Spleen (tissue), 7 donors: Measurements from ENCODE around the gene MYPN.

Experiments
- CTCF ChIP-seq, 11 experiments: fragments of 200-600 bp in 7 of 11; fragments of 450-650 bp in 4 of 11; sonication (generic) in 4 of 11; IDR thresholded peaks in 8 of 11; conservative IDR thresholded peaks in 3 of 11; 1 replicate in 7 of 11; 2 replicates in 4 of 11; pipeline versions ENCODE4 v1.4.0 to v1.8.0; 2016 to 2021; ENCODE audit warnings: antibody characterized with exemption in 11 of 11, inconsistent platforms in 4 of 11, mild to moderate bottlenecking in 1 of 11
- POLR2A ChIP-seq, 3 donors: fragments of 450-650 bp; IDR thresholded peaks; one replicate each; pipeline ENCODE4 v1.5.1; 2017; ENCODE audit warnings: antibody characterized with exemption in 3 of 3, mild to moderate bottlenecking in 1 of 3
- POLR2AphosphoS5 ChIP-seq, 3 donors: sonication (generic); formaldehyde crosslinking; IDR thresholded peaks; one replicate each; pipeline ENCODE4 v1.5.1; 2017; ENCODE audit warnings: antibody characterized with exemption in 3 of 3
- donor health status: DM: no; HTN: no; CAD: no; lungs with moderate emphysema.
- donor health status: DM: no; HTN: no; CAD: no.
- donor health status: DM: no; HTN: no; CAD: no.

GRCh38 chr10:68158031-68158430, 48.7 kb downstream of the MYPN start:
- TF ChIP-seq CTCF (IDR thresholded peaks at IDR 0.05 in 8 of 11, conservative IDR thresholded peaks at IDR 0.05 in 3 of 11) (no peak), POLR2A (IDR thresholded peaks at IDR 0.05) (no peak), POLR2AphosphoS5 (IDR thresholded peaks at IDR 0.05) (no peak)
